Retinal pigment epithelial cell (primary cell): ENCODE data around the gene STRIP1.

Source experiments
- DNase-seq: peaks from one replicate; pipeline ENCODE4 v3.0.0-alpha.2; 2010; ENCODE audit warnings: low read depth
- H3K4me3 ChIP-seq: 2 replicates; pipeline ENCODE4 v1.5.1; 2011; ENCODE audit warnings: mild to moderate bottlenecking, low read length, control low read depth, moderate library complexity
- CTCF ChIP-seq: conservative IDR thresholded peaks from 2 replicates; pipeline ENCODE4 v1.5.1; 2011; ENCODE audit warnings: low read depth, low read length, control low read depth, inconsistent platforms

STRIP1 gene

GRCh38 chr1:110057963-110058518 is 23.6 kb downstream of the STRIP1 start:
- TF ChIP-seq CTCF = no peak
- DNase-seq = no peak
- no peak overlapping the region for H3K4me3 ChIP-seq

- DNase-seq = no peak
- no peak overlapping the region for H3K4me3 ChIP-seq
- no peak for TF ChIP-seq CTCF
These were observed 24.2 kb downstream of the STRIP1 start for GRCh38 chr1:110058591-110058990.

- DNase-seq = no peak
- H3K4me3 ChIP-seq = no peak overlapping the region
- no peak for TF ChIP-seq CTCF
These were observed 24.9 kb downstream of the STRIP1 start for GRCh38 chr1:110059133-110059863.

- DNase-seq = no peak
- no peak overlapping the region for H3K4me3 ChIP-seq
- TF ChIP-seq CTCF = peak; percentile 85
These were observed 25.7 kb downstream of the STRIP1 start for GRCh38 chr1:110060034-110060661.

- no peak for DNase-seq
These were observed 26.2 kb downstream of the STRIP1 start for GRCh38 chr1:110060662-110061060.

GRCh38 chr1:110061341-110061740 is 26.9 kb downstream of the STRIP1 start:
- TF ChIP-seq CTCF = no peak
- H3K4me3 ChIP-seq = no peak overlapping the region
- DNase-seq = no peak

More at GRCh38 chr1:110060662-110061060, 26.2 kb downstream of the STRIP1 start:
- H3K4me3 ChIP-seq = no peak overlapping the region
- no peak for TF ChIP-seq CTCF
